AG04449 (cell line): Measurements from ENCODE around the gene RDH11.

Source experiments
- CTCF ChIA-PET: fragments of 350-600 bp; formaldehyde crosslinking; extraction: SDS; loops from one replicate; lab custom pipeline; 2021; ENCODE audit warnings: antibody characterized with exemption; lab: Yijun Ruan, JAX
- POLR2A ChIA-PET: fragments of 400-600, 350-600 bp; formaldehyde crosslinking; extraction: SDS; loops from one replicate; lab custom pipeline; 2020; ENCODE audit warnings: antibody characterized with exemption, inconsistent platforms; lab: Yijun Ruan, JAX
- DNase-seq: peaks from one replicate; pipeline ENCODE4 v3.0.0-alpha.2; 2010; ENCODE audit warnings: low read depth, low spot score
- H3K4me3 ChIP-seq: 2 replicates; pipeline ENCODE4 v1.5.1; 2011; ENCODE audit warnings: low read depth, mild to moderate bottlenecking, control low read depth, low read length
- CTCF ChIP-seq: IDR thresholded peaks from one replicate; pipeline ENCODE4 v1.5.1; 2011; ENCODE audit warnings: mild to moderate bottlenecking, moderate library complexity, low read length, control low read depth, inconsistent platforms; ENCODE audit not compliant: insufficient read depth; ENCODE audit errors: missing control alignments

RDH11 gene

GRCh38 chr14:67650151-67650550, 45.4 kb downstream of the RDH11 start:
- ChIA-PET POLR2A (no interaction called here), CTCF (interaction anchor here (1.5 to 1.9 kb wide), 2 partner anchors 17 to 31 kb away, joined by 5 to 9 read pairs; no protein-coding TSS in a partner anchor)
- no peak overlapping the region for H3K4me3 ChIP-seq
- TF ChIP-seq CTCF, result no peak
- DNase-seq, result no peak

- no peak for DNase-seq
These were observed 49.4 kb downstream of the RDH11 start for GRCh38 chr14:67646131-67646530.

GRCh38 chr14:67645414-67645813, 50.1 kb downstream of the RDH11 start:
- no peak for TF ChIP-seq CTCF
- ChIA-PET CTCF (interaction anchor here (1.1 to 3.5 kb wide), 3 partner anchors 20 to 22 kb away, joined by 3 to 12 read pairs (median 3); no protein-coding TSS in a partner anchor), POLR2A (interaction anchor here (1.7 kb wide), 1 partner anchor 8 kb away, joined by 5 read pairs; no protein-coding TSS in a partner anchor)
- no peak overlapping the region for H3K4me3 ChIP-seq
- no peak for DNase-seq

More at GRCh38 chr14:67646131-67646530, 49.4 kb downstream of the RDH11 start:
- POLR2A ChIA-PET, result no interaction called here
- CTCF ChIA-PET, result no interaction called here
- H3K4me3 ChIP-seq, result no peak overlapping the region
- TF ChIP-seq CTCF, result no peak

GRCh38 chr14:67644428-67644827, 51.1 kb downstream of the RDH11 start:
- ChIA-PET POLR2A (interaction anchor here (1.7 kb wide), 1 partner anchor 9 kb away, joined by 5 read pairs; no protein-coding TSS in a partner anchor), CTCF (interaction anchor here (1.0 to 3.5 kb wide), 7 partner anchors 9 to 60 kb away, joined by 3 to 12 read pairs (median 4); no protein-coding TSS in a partner anchor)
- no peak for DNase-seq
- no peak for TF ChIP-seq CTCF
- H3K4me3 ChIP-seq, result no peak overlapping the region

- no peak for TF ChIP-seq CTCF
- CTCF ChIA-PET, result interaction anchor here (0.7 to 3.5 kb wide), 6 partner anchors 10 to 61 kb away, joined by 3 to 12 read pairs (median 4); no protein-coding TSS in a partner anchor
- no peak for DNase-seq
- H3K4me3 ChIP-seq, result no peak overlapping the region
- POLR2A ChIA-PET, result interaction anchor here (1.7 kb wide), 1 partner anchor 10 kb away, joined by 5 read pairs; no protein-coding TSS in a partner anchor
These were observed 51.9 kb downstream of the RDH11 start for GRCh38 chr14:67643713-67644112.

- DNase-seq, result no peak
- POLR2A ChIA-PET, result no interaction called here
- no peak for TF ChIP-seq CTCF
- CTCF ChIA-PET, result interaction anchor here (0.7 to 3.5 kb wide), 5 partner anchors 10 to 26 kb away, joined by 3 to 12 read pairs (median 3); no protein-coding TSS in a partner anchor
- H3K4me3 ChIP-seq, result no peak overlapping the region
These were observed 53.4 kb downstream of the RDH11 start for GRCh38 chr14:67641902-67642749.
